Panc1 (cell line): ENCODE data around the gene DENND2A. TPM values are rescaled to one million over a fixed set of nuclear protein-coding genes. Genes with fewer than 3 reads are reported as not detected.

ENCODE experiments used
- ATAC-seq: fragments of 200-7000 bp; cut with Tn5 transposase; 2 replicates; pipeline ENCODE4 v1.9.1; 2020; ENCODE audit warnings: mild to moderate bottlenecking, moderate library complexity
- BruUV-seq: library from RNA; stranded (reverse); fragments of 400-500 nt; replicated peaks from 2 replicates; lab custom pipeline; 2021; lab: Mats Ljungman, UMichigan
- CTCF ChIA-PET: fragments of 300-600 bp; sonication (Branson Sonifier 250); formaldehyde crosslinking; loops from one replicate; lab custom pipeline; 2022; ENCODE audit warnings: antibody characterized with exemption; lab: Charles Lee
- POLR2A ChIA-PET: fragments of 300-600 bp; sonication (Branson Sonifier 250); formaldehyde crosslinking; loops from one replicate; lab custom pipeline; 2022; ENCODE audit warnings: antibody characterized with exemption; lab: Charles Lee
- DNase-seq: peaks from one replicate; pipeline ENCODE4 v3.0.0-alpha.2; 2010; ENCODE audit warnings: low read depth, low spot score
- H3K27ac ChIP-seq: 2 replicates; pipeline ENCODE4 v1.5.1; 2011; ENCODE audit warnings: mild to moderate bottlenecking, low read length, inconsistent platforms
- H3K27me3 ChIP-seq: fragments of 200-500 bp; sonication (Bioruptor generic); 2 replicates; pipeline ENCODE4 v1.6.0; 2014; ENCODE audit warnings: low read length, inconsistent platforms; ENCODE audit not compliant: control insufficient read depth, insufficient read depth
- H3K36me3 ChIP-seq: fragments of 200-500 bp; sonication (Bioruptor generic); 2 replicates; pipeline ENCODE4 v1.5.1; 2014; ENCODE audit warnings: inconsistent platforms, mild to moderate bottlenecking, low read length, moderate library complexity; ENCODE audit not compliant: control insufficient read depth, insufficient read depth
- H3K4me1 ChIP-seq: 2 replicates; pipeline ENCODE4 v1.5.1; 2011; ENCODE audit warnings: inconsistent platforms, mild to moderate bottlenecking, low read length, moderate library complexity; ENCODE audit not compliant: control insufficient read depth, insufficient read depth
- H3K4me3 ChIP-seq, 2 experiments: 2 replicates each; pipeline ENCODE4 v1.5.1; 2011 to 2012; ENCODE audit warnings: low read depth in 2 of 2, low read length in 2 of 2, mild to moderate bottlenecking in 2 of 2, inconsistent platforms in 1 of 2, moderate library complexity in 1 of 2
- H3K9me3 ChIP-seq: fragments of 200-500 bp; sonication (Bioruptor generic); 2 replicates; pipeline ENCODE4 v1.5.1; 2014; ENCODE audit warnings: low read depth, mild to moderate bottlenecking, inconsistent platforms, low read length, moderate library complexity; ENCODE audit not compliant: control insufficient read depth, insufficient read depth
- CTCF ChIP-seq: fragments of 450-650 bp; IDR thresholded peaks from 2 replicates; pipeline ENCODE4 v1.5.1; 2017; ENCODE audit warnings: mild to moderate bottlenecking
- POLR2AphosphoS5 ChIP-seq: IDR thresholded peaks from 2 replicates; pipeline ENCODE4 v1.6.1; 2012; ENCODE audit warnings: mild to moderate bottlenecking, low read depth, low read length, moderate library complexity
- REST ChIP-seq, 2 experiments: IDR thresholded peaks; 2 replicates each; pipeline ENCODE4 v1.6.1; 2011 to 2012; ENCODE audit warnings: low read depth in 2 of 2, control low read depth in 1 of 2, low read length in 1 of 2, mild to moderate bottlenecking in 1 of 2, moderate library complexity in 1 of 2; ENCODE audit not compliant: insufficient read depth in 1 of 2
- SIN3A ChIP-seq: IDR thresholded peaks from 2 replicates; pipeline ENCODE4 v1.6.1; 2012; ENCODE audit warnings: low read depth, mild to moderate bottlenecking, low read length, moderate library complexity, borderline replicate concordance; ENCODE audit not compliant: insufficient read depth
- TCF7L2 ChIP-seq: IDR thresholded peaks from 2 replicates; pipeline ENCODE4 v1.6.1; 2011; ENCODE audit warnings: mild to moderate bottlenecking, low read depth, low read length, inconsistent platforms
- in situ Hi-C: cut with HindIII; loops from 2 replicates; pipeline ENCODE4 v1.10.0; 2016; ENCODE audit warnings: low sequenced_read_pairs, low pct_unique_long_range_greater_than_20kb
- intact Hi-C: fragments of 100-400 bp; cut with micrococcal nuclease; formaldehyde crosslinking; loops from one replicate; pipeline ENCODE4 v1.10.0; 2022; ENCODE audit not compliant: unreplicated experiment
- total RNA-seq: library from RNA; stranded (reverse); gene quantifications from one replicate; pipeline ENCODE4 v1.2.1, GENCODE V29; 2021; ENCODE audit not compliant: unreplicated experiment

DENND2A gene
- total RNA-seq, 1 experiment from 2014 or later = 1.4 TPM

DNA sequence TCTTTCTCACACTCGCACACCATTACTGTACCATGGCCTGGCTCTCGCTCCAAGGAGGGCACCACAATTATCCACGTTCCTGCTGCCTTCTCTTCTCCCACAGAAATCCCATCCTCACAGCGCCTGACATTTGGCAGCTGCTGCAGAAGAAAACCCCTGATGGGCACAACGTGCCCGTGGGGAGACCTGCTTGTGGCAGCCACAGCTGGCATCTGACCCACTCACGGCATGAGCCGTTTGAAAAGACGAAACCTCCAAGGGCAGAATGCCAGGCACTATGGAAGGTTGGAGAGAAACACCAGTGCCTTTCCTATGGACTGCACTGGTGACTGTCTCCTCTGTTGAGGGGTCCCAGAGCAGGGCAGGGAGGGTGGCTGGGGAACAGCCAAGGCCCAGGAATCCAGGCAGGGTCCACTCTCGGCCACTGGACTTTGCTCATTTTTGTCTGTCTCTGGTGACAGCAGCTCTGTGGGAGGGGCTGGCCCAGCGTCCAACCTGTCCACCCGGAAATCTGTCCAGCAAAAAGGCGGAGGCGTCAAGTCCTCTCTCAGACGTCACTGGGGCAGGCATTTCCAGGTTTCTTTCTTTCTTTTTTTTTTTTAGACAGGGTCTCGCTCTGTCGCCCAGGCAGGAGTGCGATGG lies 100.4 kb downstream of the DENND2A start:
- ATAC-seq (no peak), DNase-seq (no peak)
- ChIA-PET POLR2A (no interaction called here), CTCF (no interaction called here)
- Histone ChIP-seq H3K27ac (no peak overlapping the region), H3K4me3 (no peak overlapping the region), H3K27me3 (no peaks in the 10 kb centered on the region), H3K4me1 (peaks cover 11% of the 10 kb centered on the region), H3K36me3 (no peaks in the 10 kb centered on the region), H3K9me3 (no peaks in the 10 kb centered on the region)
- no TSS peak for BruUV-seq
- in situ Hi-C loops (no loop called here), intact Hi-C loops (no loop called here)
- TF ChIP-seq POLR2AphosphoS5 (no peak), REST (IDR thresholded peaks at IDR 0.05; ENCODE audit: insufficient read depth in 1 of 2, low read depth in 2 of 2, low read length in 1 of 2) (no peak), TCF7L2 (no peak), CTCF (no peak), SIN3A (no peak)

- BruUV-seq = no TSS peak
- Histone ChIP-seq H3K27me3 (no peaks in the 10 kb centered on the region), H3K4me3 (no peak overlapping the region), H3K27ac (no peak overlapping the region), H3K9me3 (no peaks in the 10 kb centered on the region), H3K4me1 (peaks cover 11% of the 10 kb centered on the region), H3K36me3 (no peaks in the 10 kb centered on the region)
- CTCF ChIA-PET = no interaction called here
- no peak for DNase-seq
- POLR2A ChIA-PET = no interaction called here
- intact Hi-C loops = no loop called here
- no peak for TF ChIP-seq TCF7L2
- no peak for TF ChIP-seq POLR2AphosphoS5
- no peak for TF ChIP-seq REST (IDR thresholded peaks at IDR 0.05; ENCODE audit: insufficient read depth in 1 of 2, low read depth in 2 of 2, low read length in 1 of 2)
- TF ChIP-seq SIN3A = no peak
- no peak for TF ChIP-seq CTCF
- no peak for ATAC-seq
- in situ Hi-C loops = no loop called here
Measured at GRCh38 chr7:140539461-140539860, 101.2 kb downstream of the DENND2A start.
